HG03460 (cell line): ENCODE measurements around the gene MICAL3.
"Not testable (repeated sequence)": the region's sequence is repeated elsewhere in the genome, so short reads cannot be mapped to it uniquely, and the experiment has no call there.

Experiments
- ATAC-seq: cut with Tn5 transposase; IDR thresholded peaks from one replicate; pipeline ENCODE4 v1.9.1; 2021; ENCODE audit not compliant: unreplicated experiment

MICAL3 gene

GRCh38 chr22:18000441-18001039 lies 23.8 kb downstream of the MICAL3 start:
- no peak for ATAC-seq

- ATAC-seq, result no peak
Observed at GRCh38 chr22:17999851-18000250, 24.5 kb downstream of the MICAL3 start.

DNA sequence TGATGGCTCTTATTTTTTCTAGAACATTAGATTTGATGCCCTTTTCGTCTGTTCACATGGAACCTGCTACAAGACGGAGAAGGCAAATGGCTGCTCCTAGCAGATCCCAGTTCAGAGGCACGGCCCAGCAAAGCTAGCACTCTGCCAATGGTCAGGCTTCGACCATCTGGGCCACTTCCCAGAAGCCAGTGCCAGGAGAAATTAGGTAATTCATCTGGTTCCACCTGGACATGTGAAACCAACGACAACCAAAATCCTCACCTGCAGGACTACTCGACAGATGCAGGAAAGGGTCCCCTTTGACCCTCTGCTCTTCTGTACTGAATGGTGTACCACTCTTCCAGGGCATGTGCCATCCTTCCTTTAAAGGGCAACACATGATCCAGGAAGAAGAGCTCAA lies 25.4 kb downstream of the MICAL3 start:
- ATAC-seq, result no peak

- ATAC-seq, result no peak
Observed at GRCh38 chr22:17997456-17997855, 26.9 kb downstream of the MICAL3 start.

- not testable (repeated sequence) for ATAC-seq
Observed at GRCh38 chr22:17995256-17995655, 29.1 kb downstream of the MICAL3 start.

GRCh38 chr22:17994424-17995108 lies 29.8 kb downstream of the MICAL3 start:
- no peak for ATAC-seq

DNA sequence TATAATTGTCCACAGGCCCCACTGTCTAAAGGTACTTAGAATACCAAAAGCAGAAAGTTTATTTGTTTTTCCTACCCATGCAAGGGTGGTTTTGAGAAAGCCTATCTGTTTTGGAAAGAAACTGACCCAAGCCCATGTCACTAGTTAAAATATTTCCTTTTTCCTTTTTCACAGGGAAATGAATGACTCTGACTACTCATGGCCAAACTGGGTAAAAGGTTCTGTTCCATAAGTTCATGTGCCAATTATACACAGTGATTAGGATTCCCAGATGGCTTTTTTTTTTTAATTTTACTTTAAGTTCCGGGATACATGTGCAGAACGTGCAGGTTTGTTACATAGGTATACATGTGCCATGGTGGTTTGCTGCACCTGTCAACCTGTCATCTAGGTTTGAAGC lies 31.4 kb downstream of the MICAL3 start:
- ATAC-seq, result not testable (repeated sequence)

- ATAC-seq, result not testable (repeated sequence)
Observed at GRCh38 chr22:17991992-17992391, 32.4 kb downstream of the MICAL3 start.

DNA sequence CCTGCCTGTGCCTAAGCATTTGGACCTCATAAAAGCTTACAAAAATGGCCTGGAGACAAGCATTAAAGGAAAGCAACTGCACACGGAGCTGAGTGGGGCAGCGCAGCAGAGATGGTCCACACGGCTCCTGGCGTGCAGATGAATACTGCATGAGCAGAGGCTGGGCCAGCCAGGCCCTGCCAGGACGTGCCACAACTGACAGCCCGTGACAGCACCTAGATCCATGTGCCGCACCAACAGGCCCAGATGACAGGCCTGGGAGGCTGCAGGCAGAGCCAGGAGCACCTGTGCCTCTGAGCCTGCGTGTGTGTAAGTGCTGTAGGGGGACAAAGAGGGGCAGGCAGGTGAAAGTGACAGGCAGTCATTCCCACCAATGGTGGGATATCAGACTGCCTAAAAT lies 33.4 kb downstream of the MICAL3 start:
- no peak for ATAC-seq

- no peak for ATAC-seq
Observed at GRCh38 chr22:17990147-17990546, 34.2 kb downstream of the MICAL3 start.

GRCh38 chr22:17988800-17989513 lies 35.4 kb downstream of the MICAL3 start:
- ATAC-seq, result no peak

DNA sequence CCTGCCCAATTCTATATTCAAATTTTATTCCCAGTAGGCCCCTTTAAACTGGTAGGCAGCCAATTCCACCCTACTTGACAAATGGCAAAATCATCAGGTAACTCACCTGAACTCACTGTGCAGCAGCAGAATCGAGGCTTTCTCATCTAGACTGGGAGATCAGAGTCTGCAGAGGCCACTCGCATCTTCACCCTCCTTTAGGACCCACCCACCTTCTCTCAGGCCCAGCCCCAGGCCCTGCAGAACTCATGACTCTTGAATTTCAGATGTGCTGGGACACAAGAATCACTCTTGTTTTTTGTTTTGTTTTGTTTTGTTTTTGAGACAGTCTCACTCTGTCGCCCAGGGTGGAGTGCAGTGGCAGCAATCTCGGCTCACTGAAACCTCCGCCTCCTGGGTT lies 38.8 kb downstream of the MICAL3 start:
- no peak for ATAC-seq

DNA sequence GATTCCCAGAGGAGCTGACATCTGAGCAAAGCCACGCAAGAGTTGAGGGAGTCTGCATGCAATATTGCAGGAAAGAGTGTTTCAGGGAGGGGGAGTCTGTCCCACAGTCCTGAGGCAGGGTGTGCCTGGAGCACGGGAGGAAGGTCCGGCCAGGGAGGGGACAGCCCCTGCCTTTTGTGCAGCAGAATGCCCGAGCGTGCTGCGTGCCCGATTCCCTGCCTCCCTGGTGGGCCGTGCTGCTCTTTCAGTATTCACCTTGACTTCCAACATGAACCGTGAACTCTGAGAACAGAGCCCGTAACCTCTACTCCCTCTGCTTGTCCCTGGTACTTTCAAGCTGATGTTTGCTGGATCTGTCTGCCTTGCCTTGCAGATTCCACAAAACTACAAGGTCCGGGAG lies 39.3 kb downstream of the MICAL3 start:
- ATAC-seq, result not testable (repeated sequence)

GRCh38 chr22:17984114-17984513 lies 40.2 kb downstream of the MICAL3 start:
- no peak for ATAC-seq

DNA sequence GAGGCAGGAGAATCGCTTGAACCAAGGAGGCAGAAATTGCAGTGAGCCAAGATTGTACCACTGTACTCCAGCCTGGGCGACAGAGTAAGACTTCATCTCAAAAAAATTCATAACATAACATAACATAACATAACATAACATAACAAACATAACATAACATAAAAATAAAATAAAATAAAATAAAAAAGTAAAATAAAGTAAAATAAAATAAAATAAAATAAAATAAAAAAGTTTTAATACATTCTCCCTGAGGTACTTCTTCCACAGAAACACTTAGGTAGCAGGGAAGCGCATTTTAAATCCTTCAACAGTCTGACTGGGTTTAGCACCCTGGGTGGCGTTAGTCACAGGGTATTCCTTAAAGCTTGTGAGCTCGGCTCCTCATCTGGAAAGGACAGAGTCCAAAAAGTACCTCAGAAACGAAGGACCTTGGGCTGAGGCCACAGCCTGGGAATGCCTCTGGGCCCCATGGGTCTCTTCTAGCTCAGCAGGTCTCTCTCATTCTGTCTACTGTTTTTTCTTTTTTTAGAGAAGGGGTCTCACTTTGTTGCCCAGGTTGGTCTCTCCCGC lies 41.7 kb downstream of the MICAL3 start:
- ATAC-seq, result no peak

DNA sequence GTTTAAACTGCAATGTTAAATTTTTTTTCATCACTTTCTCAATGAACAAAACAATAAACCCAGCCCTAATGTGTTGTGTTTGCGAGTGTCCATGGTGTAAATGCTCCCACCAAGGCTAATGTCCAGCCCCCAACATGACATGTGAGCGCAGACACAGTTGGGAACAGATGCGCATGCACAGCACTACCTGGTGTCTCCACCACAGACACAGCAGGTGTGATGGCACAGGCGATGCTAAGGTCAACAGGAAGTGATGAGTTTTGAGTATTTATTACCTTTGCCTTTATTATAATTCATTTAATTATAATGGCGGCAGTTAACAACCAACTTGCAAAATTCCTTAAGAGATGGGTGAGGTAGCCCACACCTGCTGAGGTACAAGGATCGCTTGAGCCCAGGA lies 42.9 kb downstream of the MICAL3 start:
- ATAC-seq, result no peak

GRCh38 chr22:17980638-17981051 lies 43.7 kb downstream of the MICAL3 start:
- ATAC-seq, result no peak

GRCh38 chr22:17980015-17980590 lies 44.3 kb downstream of the MICAL3 start:
- no peak for ATAC-seq

DNA sequence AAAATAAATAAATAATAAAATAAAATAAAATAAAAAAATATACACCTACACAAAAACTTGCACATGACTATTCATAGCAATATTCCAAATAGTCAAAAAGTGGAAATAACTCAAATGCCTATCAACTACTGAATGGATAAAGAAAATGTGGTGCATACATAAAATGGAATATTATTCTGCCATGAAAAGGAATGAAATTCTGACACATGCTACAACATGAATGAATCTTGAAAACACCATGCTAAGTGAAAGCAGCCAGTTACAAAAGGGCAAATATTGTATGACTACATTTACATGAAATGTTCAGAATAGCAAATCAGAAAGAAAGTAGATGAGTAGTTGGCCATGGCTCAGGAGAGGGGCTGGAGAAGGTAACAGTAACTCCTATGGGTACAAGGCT lies 46.3 kb downstream of the MICAL3 start:
- ATAC-seq, result no peak

- ATAC-seq, result no peak
Observed at GRCh38 chr22:17977371-17977770, 47.0 kb downstream of the MICAL3 start.

DNA sequence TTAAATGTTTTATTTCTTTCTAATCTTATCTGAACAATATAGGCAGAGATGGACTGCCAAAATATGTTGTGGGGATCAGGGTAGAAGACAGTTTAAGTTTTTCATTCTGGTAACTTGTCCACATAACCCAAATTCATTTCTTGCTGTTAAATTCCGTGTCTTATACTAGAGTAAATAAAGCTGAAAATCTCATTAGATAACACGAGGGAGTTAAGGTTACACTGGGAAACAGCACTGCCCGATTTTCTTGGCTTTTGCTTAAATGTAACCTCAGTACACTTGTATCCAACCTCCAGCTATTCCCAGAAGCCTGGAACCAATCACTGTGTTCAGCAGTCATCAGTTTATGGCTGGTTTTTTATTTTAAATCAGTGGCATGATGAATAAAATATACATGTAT lies 48.2 kb downstream of the MICAL3 start:
- no peak for ATAC-seq
